H54 (cell line): ENCODE measurements around the gene RASD1.

ENCODE experiments used
- DNase-seq: peaks from one replicate; pipeline ENCODE4 v3.0.0; 2011; ENCODE audit warnings: low spot score, mixed read lengths; ENCODE audit not compliant: insufficient read length
- FAIRE-seq: peaks from 3 replicates; lab custom pipeline; 2011; peaks lifted over from hg19 to GRCh38; lab: Jason Lieb, UNC
- POLR2A ChIP-seq: IDR thresholded peaks from 2 replicates; pipeline ENCODE4 v1.6.1; 2011; ENCODE audit warnings: low read depth, mild to moderate bottlenecking, low read length

RASD1 gene

DNA sequence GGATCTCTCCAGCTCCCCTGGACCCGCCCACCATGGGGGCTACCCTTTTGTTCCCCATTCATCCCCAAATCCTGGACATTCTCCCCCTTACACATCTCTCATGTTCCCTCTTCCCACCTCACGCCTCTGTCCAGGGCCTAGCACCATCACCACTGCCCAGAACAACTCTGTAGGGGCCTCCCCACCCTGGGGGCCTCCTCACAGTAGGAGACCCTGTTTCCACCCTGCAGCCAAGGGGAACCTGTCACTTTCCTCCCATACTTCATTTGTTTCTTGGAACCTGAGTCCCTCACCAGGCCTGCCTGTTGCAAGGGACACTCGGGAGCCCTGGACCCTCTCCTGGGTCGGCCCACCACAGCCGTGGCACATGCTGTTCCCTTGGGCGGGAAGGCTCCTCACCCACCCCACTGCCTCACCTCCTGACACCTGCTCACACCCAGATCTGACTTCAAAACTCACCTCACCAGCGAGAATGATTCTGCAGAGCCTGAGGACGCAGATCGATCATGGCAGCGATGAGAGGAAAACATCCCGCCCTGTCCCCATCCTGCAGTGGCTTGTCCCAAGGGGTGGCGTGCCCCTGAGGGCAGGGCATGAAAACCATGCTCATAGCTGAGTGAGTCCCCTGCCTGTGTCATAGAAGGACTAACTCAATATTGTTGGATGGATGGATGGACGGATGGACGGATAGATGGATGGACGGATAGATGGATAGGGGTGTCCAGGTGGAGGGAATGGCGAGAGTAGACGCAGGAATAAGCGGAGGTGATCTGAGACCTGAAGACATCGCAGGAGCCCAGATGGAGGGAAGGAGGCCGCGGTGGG is 6.8 kb upstream of the RASD1 start:
- FAIRE-seq: no peak
- TF ChIP-seq POLR2A: no peak
- DNase-seq: no peak

DNA sequence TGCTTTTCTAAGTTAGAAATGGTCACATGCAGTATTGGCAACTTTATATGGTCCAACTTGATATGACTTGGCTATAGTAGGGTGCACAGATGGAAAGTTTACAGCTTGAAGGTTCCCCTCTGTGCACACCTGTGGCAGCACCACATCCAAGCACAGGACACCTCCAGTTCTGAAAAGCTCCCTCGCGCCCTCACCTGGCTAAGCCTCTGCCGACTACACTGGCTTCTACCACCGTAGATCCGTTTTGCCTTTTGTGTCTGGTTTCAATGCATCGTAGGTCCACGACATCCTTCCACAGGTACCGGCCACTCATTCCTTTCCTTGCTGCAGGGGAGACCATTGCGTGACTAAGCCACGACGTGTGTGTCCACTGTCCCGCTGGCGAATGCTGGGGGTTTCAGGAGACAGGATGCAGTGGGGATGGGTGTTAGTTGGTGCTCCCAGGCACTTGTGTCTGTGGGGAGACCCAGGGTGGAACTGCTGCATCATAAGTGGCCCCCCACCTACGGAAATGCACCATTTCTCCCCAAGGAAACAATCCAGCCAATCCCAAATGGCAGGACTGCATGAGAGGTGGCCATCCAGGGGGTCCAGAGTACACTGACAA is 4.9 kb upstream of the RASD1 start:
- no peak for TF ChIP-seq POLR2A
- FAIRE-seq: no peak
- DNase-seq: no peak

DNA sequence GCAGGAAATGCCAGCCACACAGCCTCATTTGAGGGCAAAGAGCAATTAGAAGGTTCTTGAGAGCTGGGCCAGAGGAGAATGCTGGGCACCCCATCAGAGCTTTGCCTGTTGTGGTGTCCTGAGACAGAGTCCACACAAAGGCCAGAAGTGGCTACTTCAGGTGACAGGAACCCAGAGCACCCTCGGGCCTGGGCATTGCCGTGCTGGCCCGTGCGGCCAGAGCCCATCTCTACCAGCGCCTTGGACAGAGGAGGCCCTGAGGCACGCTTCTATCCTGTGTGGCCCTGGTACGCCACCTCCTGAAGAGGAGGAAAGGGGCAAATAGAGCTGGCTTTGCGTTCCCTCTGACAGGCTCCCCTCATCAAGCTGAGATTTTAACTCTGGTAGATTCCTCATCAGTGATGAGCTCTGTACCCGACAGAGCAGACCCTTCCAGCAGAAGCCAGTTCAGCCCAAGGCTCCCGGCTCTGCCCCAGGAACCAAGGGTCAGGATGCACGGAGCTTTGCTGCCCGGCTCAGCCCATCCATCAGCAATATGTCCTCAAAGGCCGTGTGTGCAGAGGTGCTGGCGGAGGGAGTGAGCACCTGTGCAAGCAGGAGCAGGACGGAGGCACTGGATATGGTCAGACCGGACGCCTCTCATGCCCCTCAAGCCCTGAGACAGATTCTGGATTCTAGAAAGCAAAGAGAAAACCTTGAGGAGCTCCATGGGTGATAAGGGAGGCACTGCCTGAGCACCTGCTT is 3.4 kb upstream of the RASD1 start:
- TF ChIP-seq POLR2A: no peak
- DNase-seq: no peak
- no peak for FAIRE-seq

DNA sequence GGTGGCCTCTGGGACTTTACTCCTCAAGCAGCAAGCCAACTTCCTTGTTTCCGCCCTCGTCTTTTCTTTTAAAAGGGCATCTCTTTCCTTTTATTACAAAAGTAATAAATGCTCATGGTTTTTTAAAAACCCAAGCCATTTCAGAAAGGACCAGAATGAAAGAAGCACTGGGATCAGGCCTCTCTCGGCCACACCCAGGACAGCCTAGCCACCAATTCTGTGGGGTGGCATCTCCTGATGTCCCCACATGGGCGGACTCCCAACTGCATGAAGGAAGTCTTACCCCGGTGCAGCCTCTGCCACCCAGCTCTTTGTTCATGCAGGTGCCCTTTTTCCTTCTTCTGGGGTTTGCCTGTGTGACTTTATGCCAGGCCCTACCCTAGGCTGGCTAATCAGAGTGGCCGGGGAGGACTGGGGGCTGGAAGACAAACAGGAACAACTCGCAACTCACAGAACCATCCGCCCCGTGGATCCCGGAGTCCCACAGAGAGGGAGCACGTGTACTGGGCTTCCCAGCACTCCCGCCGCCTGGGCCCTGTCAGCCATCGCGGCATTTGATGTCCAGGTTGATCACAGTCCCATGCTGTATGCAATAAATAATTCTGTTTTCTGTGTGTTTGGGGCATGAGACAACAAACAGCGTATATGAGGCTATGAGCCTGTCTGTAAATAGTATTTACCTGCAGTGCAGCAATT is 2.6 kb upstream of the RASD1 start:
- no peak for FAIRE-seq
- DNase-seq: no peak
- no peak for TF ChIP-seq POLR2A

DNA sequence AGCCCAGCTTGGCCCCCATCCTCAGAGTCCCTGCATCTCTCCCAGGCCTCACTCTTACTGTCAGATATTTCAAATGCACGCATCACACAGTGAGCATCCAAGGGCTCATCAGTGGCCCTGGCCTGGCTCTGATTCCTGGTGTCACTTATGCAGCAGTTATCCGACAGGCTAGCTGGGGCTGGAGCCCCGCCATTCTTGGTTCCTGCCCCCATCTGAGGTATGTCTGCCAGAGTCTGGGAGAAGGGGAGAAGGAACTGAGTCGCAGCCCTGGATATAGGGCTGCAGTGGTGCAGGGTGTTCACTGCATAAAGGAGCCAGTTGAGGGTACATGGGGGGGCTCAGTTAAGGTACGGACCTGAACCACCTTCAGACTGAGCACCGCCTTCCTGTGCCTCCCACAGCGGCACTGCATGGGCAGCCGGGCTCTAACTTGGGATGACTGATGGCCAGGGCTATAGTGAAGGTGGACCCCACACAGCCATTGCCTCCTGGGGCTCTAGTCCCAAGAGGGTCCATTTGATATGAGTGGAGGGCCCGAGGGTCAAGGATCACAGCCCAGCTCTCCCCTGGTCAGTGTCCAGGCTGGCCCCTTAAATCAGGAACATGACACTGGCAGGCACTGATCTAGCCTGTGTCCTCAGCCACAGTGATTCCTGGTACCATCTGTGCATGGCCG is 1.8 kb upstream of the RASD1 start:
- DNase-seq (no peak), FAIRE-seq (no peak)
- no peak for TF ChIP-seq POLR2A

DNA sequence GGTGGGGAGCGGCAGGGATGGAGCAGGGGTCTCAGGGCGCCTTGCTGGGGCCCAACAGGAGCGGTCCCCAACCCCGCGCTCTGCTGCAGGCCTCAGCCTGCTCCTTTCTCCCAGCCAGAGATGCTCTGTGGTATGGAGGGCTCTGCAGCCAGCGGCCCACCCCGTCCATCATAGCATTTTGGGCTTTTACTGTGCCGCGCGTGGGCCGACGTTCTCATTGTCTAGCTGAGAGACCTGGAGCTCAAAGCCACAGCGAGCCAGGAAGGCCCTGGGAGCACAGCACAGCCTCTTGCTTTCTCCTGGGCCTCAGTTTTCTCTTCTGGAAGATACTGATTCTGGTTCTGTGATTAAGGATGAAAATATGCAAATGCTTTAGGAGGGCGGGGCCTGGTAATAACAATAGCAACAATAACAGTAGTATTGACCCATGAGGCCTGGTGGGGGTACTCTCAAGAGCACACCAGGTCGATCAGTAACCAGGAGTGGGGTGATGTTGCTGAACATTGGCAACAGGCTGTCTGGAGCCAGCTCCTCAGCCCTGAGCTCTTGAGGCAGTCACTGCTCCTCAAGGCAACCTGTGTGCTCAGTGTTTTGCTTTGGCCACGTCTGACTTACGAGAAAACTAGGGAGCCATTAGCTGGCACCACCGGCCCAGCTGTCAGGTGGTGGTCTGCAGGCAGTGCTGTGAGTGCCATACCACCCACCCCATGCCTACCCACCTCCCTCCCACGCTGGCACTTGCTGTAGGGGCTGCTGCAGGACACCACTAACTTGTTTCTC is 1.1 kb upstream of the RASD1 start:
- FAIRE-seq (no peak), DNase-seq (no peak)
- no peak for TF ChIP-seq POLR2A

DNA sequence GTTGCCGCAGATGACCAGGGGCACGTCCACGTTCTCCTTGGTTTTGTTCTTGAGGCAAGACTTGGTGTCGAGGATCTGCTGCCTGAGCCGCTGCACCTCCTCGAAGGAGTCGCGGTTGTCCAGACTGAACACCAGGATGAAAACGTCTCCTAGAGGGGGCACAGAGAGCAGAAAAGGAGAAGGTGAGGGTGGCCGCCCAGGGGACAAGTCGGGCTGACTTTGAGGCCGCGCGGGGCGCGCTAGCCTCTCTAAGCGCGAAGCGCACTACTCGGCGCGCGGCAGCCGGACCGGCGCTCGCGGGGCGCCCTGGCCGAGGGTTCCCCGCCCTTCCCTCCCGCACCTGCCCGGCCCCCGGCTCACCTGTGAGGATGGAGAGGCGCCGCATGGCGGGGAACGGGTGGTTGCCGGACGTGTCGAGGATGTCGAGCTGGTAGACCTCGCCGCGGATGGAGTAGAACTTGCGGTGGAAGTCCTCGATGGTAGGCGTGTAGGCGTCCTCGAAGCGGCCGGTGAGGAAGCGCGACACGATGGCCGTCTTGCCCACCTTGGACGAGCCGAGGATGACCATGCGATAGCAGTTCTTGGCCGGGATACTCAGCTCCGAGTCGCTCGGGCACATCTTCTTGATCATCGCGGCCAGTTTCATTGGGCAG is 533 bp downstream of the RASD1 start:
- FAIRE-seq (no peak), DNase-seq (no peak)
- TF ChIP-seq POLR2A: no peak

DNA sequence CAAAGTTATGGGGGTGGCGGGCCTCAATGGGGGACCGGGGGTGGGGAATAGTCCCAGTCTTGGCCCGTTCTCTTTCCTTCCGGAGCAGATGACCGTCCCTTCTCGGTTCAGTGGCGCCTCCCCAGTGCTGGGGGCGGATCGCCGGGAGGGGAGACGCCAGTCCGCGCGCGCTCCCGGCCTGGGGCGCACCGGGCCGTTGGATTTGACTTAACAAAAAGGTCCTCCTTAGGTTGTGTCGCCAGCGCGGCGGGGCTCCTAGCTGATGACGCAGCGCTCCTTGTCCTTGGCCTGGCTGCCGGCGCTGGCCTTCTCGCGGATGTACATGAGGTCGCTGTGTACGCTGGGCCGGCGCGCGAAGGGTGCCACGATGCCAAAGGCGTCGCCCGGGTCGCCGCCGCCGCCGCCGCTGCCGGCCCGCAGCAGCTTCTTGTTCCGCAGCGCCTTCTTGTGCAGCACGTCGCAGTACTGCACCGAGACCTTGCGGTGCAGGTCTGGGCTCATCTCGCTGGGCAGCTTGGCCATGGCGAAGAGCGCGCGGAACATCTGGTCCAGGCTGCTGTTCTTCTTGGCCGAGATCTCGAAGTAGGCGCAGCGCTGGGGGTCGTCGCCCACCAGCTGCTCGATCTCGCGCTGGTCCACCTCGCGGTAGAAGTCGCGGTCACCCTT is 1.2 kb downstream of the RASD1 start:
- DNase-seq: no peak
- TF ChIP-seq POLR2A: no peak
- FAIRE-seq: no peak

DNA sequence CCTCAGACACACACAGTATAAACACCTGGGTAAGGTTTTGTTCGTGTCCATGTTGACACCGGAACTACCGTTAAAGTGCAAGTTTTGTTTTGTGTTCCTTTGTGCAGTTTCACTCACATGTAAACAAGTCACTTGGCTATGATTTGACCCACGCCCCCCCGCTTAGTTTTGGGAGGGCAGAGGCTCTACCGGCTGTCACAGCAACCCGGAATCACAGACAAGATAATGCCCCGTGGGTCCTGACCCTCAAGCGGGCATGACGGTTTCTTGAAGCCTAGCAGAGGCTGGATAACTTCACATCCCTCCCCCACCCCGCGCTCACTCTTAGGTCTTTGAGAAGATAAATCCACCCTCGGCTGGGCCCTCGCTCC is 1.7 kb downstream of the RASD1 start:
- TF ChIP-seq POLR2A: no peak
- DNase-seq (no peak), FAIRE-seq (no peak)

DNA sequence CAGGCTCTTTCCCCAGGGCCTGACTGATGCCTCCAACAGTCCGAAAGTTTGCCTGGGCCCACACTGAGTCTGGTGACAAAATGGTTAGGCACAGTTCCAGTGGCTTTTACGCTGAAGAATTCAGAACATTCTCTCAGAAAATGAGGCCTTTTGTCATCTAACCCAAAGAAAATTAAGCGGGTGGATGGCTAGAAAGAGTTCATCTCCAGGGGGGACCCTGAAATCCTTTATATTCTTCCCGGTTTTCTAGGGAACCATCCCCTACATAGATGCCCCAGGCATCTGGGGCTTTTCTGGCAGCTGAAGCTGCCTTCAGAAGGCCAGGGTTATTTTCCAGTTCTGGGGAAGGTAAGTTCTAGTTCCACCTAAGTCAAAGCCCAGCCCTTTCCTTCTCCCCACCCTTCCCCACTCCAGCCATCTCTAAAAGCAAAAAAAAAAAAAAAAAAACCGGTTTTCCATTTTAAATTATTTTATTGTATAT is 2.2 kb downstream of the RASD1 start:
- TF ChIP-seq POLR2A: no peak
- DNase-seq (no peak), FAIRE-seq (no peak)

DNA sequence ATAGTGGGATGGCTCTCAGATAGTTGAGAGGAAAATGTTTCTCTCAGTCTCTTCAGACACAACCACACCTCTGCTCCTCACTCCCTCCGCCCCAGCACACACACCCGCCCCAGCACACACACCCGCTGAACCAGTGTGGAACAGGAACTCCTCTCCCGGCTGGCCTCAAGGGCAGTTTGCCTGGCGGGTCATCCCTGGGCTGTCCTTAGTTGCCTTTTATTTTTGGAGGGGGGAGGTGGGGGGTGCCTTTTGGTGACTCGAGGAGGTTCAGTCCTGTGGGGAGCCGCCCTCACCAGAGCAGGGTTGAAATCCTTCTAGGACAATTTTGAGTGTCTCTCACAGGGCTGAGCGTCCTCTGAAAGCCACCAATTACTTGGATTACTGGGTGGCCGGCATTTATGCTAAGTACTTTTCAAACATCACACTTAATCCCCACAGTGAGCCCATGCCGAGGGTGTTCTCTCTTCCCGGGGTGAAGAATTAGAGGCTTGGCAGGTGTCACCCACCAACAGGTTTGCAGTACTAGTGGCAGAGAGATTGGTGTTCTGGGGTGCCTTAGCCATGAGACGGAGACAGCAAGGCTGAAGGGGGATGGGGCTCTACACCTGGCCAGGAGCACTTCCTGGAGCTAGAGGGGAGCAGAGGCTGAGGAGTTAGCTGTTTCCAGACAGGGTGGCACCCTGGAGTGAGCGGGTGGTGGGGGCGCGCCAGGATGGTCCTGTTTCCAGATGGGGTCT is 2.8 kb downstream of the RASD1 start:
- TF ChIP-seq POLR2A: no peak
- FAIRE-seq (no peak), DNase-seq (no peak)
